Aorta (tissue), 5 donors: ENCODE data around the gene ELL3. TPM values are rescaled to one million over a fixed set of nuclear protein-coding genes. Genes with fewer than 3 reads are reported as not detected.

Experiments used
- ATAC-seq: fragments of 200-7000 bp; cut with Tn5 transposase; one replicate; pipeline ENCODE4 v1.9.1; 2022; ENCODE audit warnings: moderate library complexity; ENCODE audit not compliant: low FRiP score
- DNase-seq, 2 donors: peaks; one replicate each; pipeline ENCODE4 v3.0.0-alpha.2; 2020
- H3K27ac ChIP-seq, 2 donors: one replicate each; pipeline ENCODE4 v1.5.1; 2013; ENCODE audit warnings: low read length in 2 of 2, mild to moderate bottlenecking in 2 of 2, moderate library complexity in 2 of 2, control low read depth in 1 of 2, inconsistent platforms in 1 of 2, low read depth in 1 of 2
- H3K27me3 ChIP-seq, 2 donors: one replicate each; pipeline ENCODE4 v1.6.1; 2013; ENCODE audit warnings: control low read depth in 1 of 2, low read length in 1 of 2, mild to moderate bottlenecking in 1 of 2, moderate library complexity in 1 of 2; ENCODE audit not compliant: insufficient read depth in 2 of 2, control insufficient read depth in 1 of 2
- H3K36me3 ChIP-seq, 2 donors: one replicate each; pipeline ENCODE4 v1.6.1; 2013; ENCODE audit warnings: control low read depth in 1 of 2, low read length in 1 of 2, mild to moderate bottlenecking in 1 of 2; ENCODE audit not compliant: insufficient read depth in 2 of 2, control insufficient read depth in 1 of 2
- H3K4me1 ChIP-seq, 2 donors: one replicate each; pipeline ENCODE4 v1.6.1; 2013; ENCODE audit warnings: low read length in 2 of 2, control low read depth in 1 of 2, mild to moderate bottlenecking in 1 of 2, moderate library complexity in 1 of 2; ENCODE audit not compliant: insufficient read depth in 2 of 2, control insufficient read depth in 1 of 2
- H3K4me3 ChIP-seq, 2 donors: one replicate each; pipeline ENCODE4 v1.5.1; 2013; ENCODE audit warnings: low read length in 2 of 2, control low read depth in 1 of 2, mild to moderate bottlenecking in 1 of 2
- H3K9me3 ChIP-seq: one replicate; pipeline ENCODE4 v1.6.1; 2013; ENCODE audit warnings: mild to moderate bottlenecking, low read length; ENCODE audit not compliant: control insufficient read depth
- WGBS, 2 donors: extraction: QIAGEN DNeasy Blood & Tissue Kit; methylation state at CpG; one replicate each; pipeline ENCODE4 v1.1.7; 2013; 5-methylcytosine and 5-hydroxymethylcytosine counted together
- intact Hi-C, 2 donors: fragments of 100-400 bp; cut with DNase I; formaldehyde crosslinking; loops; one replicate each; pipeline versions ENCODE4 v1.14.2 to v1.15.0; 2022
- polyA plus RNA-seq, 2 donors: library from polyadenylated mRNA; stranded (reverse); fragments of 200-250 nt; gene quantifications; one replicate each; pipeline ENCODE4 v1.2.3, GENCODE V29; 2013
- total RNA-seq, 2 donors: library from RNA; stranded (reverse); fragmentation: NEBNext Ultra II Directional; extraction: Animal tissue kit (Norgen Biotek cat#: 25700); gene quantifications; one replicate each; pipeline ENCODE4 v1.2.1, GENCODE V29; 2021
- donor health status: healthy with polysubstance abuse.
- donor health status: Bipolar disorder and iron deficiency.
- donor health status: DM: no; HTN: no; CAD: no.
- donor health status: DM: no; HTN: no; CAD: no.
- donor health status: DM: yes; HTN: yes; CAD: no.

Gene ELL3
- total and polyA plus RNA-seq, 4 donors, result 2.5 to 7.9 (median 6.2) TPM

DNA sequence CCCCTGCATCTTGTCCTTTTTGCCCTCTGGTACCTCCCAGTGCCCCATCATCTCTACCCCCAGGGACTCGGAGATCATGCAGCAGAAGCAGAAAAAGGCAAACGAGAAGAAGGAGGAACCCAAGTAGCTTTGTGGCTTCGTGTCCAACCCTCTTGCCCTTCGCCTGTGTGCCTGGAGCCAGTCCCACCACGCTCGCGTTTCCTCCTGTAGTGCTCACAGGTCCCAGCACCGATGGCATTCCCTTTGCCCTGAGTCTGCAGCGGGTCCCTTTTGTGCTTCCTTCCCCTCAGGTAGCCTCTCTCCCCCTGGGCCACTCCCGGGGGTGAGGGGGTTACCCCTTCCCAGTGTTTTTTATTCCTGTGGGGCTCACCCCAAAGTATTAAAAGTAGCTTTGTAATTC, 16.9 kb upstream of the ELL3 start:
- intact Hi-C loops, result no loop called here
- WGBS, 2 donors, result 71 to 72% methylated on average over 10 of the region's 10 CpGs
- no peak for DNase-seq
- Histone ChIP-seq H3K27ac (peak overlapping the region in 1 of 2 donors; percentile 49), H3K9me3 (no peaks in the 10 kb centered on the region), H3K4me1 (peaks cover 0 to 15% of the 10 kb centered on the region in 2 donors), H3K4me3 (no peak overlapping the region), H3K27me3 (no peaks in the 10 kb centered on the region), H3K36me3 (peaks cover 0 to 8% of the 10 kb centered on the region in 2 donors)
- no peak for ATAC-seq

GRCh38 chr15:43792761-43793476, 16.2 kb upstream of the ELL3 start:
- intact Hi-C loops, result no loop called here
- DNase-seq (peak in 1 of 2 donors; percentile 77), ATAC-seq (peak; percentile 36)
- H3K36me3 ChIP-seq, result peaks cover 0 to 8% of the 10 kb centered on the region in 2 donors
- peak overlapping the region; percentile 49 to 63 for H3K27ac ChIP-seq
- no peaks in the 10 kb centered on the region for H3K27me3 ChIP-seq
- H3K4me3 ChIP-seq, result peak overlapping the region; percentile 36 to 53
- 0 to 1% methylated on average over 33 of the region's 33 CpGs for WGBS, 2 donors
- H3K4me1 ChIP-seq, result peaks cover 0 to 15% of the 10 kb centered on the region in 2 donors
- no peaks in the 10 kb centered on the region for H3K9me3 ChIP-seq

DNA sequence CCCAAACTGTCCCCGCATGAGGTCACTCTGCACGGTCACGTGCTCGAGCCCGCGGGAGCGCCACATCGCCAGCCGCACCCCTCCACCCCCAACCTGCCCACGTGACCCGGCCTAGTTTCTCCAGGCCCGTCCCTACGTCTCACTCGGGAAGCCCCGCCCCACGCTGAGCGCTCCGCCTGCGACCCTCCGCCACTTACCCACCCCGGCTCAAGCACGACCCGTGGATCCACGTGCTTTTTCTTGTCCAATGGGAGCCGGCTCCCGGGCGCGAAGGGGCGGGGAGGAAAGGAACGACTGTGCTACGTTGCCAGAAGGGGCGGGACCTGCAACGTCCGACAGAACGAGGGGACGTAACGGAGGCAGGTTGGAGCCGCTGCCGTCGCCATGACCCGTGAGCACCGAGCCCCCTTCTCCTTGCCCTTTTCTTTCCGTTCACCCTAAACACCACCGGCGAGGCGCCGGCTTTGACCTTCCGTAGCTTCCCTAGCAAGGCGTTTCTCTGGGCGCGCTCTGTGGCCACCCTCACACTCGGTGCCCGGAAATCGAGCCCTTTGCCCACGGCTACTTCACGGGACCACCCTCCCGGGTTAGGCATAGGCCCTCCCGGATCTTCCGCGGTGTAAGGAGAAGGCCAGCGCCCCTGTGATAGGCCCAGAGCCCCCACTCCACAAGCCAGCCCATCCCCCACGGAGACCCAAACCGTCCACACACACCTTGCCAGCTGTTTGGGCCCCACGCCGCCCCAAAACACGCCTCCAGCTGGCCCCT, 15.4 kb upstream of the ELL3 start, which contains the start of gene SERF2:
SERF2 (plus strand) TSS at position 328 of the 768 bp plus-strand sequence; CDS start at position 385, 57 bp downstream.
- peak; percentile 100 for DNase-seq
- WGBS, 2 donors, result 0% methylated on average over 66 of the region's 66 CpGs
- H3K4me1 ChIP-seq, result peaks cover 0 to 15% of the 10 kb centered on the region in 2 donors
- H3K4me3 ChIP-seq, result peak within 1 kb of the TSS; percentile 53 to 60
- peak within 1 kb of the TSS; percentile 63 to 72 for H3K27ac ChIP-seq
- intact Hi-C loops, result no loop called here
- no peaks in the 10 kb centered on the region for H3K9me3 ChIP-seq
- H3K36me3 ChIP-seq, result peaks cover 0 to 8% of the 10 kb centered on the region in 2 donors
- H3K27me3 ChIP-seq, result no peaks in the 10 kb centered on the region
- peak; percentile 99 for ATAC-seq

GRCh38 chr15:43789409-43789808, 12.6 kb upstream of the ELL3 start:
- Histone ChIP-seq H3K9me3 (no peaks in the 10 kb centered on the region), H3K4me1 (peaks cover 0 to 9% of the 10 kb centered on the region in 2 donors), H3K4me3 (no peak overlapping the region), H3K36me3 (no peaks in the 10 kb centered on the region), H3K27ac (no peak overlapping the region), H3K27me3 (no peaks in the 10 kb centered on the region)
- intact Hi-C loops, result no loop called here
- ATAC-seq, result no peak
- DNase-seq, result no peak
- WGBS, 2 donors, result 93 to 97% methylated on average over 3 of the region's 3 CpGs

DNA sequence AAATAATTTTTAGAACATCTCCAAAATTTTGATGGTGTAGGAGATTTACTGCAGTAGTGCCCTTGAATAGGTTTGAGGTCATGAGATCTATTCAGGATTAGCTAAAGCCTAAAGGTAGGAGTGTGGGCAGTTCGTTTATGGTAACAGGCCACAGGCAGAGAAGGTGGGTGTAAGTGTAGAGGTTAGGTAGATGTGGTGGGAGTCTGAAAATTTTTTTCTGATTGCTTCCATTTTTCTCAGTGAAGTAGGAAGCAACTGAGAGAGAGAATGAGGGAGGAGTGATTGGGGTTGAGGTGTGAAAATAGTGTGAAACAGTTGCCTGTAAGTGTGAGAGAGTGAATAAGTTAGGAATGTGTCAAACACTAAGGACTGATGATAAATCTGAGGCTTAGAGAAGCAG, 2.2 kb upstream of the ELL3 start:
- Histone ChIP-seq H3K27ac (no peak overlapping the region), H3K4me1 (no peaks in the 10 kb centered on the region), H3K36me3 (no peaks in the 10 kb centered on the region), H3K9me3 (no peaks in the 10 kb centered on the region), H3K4me3 (no peak overlapping the region), H3K27me3 (no peaks in the 10 kb centered on the region)
- WGBS, 2 donors, result 85 to 95% methylated on average over 1 of the region's 1 CpG
- DNase-seq (no peak), ATAC-seq (no peak)
- intact Hi-C loops, result no loop called here

DNA sequence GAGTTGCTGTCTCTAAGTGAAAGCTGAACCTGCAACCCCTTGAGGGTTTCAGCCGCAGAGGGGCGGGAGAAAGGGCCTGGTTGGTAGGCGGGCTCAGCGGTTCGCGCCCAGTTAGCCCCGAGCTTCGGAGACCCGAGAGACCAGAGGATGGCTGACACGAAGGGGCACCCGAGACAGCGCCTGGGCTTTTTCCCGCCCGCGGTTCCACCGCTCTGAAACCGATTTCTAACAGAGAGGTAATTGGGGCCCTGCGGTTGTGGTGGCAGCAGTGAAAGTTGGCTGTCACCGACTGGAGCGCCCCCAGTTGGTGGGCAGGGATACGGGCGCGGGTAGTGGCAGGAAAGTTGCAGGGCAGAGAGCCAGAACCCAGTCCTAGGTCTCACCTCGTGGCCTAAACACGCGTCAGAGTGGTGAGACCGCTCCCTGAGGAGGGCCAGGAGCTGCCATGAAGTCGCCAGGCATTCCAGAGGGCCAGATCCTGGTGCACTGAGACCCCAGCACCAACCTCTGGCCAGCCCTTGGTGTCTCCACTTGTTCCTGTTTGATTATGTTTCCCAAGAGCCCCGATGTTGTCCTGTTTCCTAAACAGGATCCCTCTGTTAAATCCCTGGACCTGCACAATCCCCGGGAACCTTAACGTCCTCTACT, 625 bp upstream of the ELL3 start:
- peak; percentile 87 to 92 for DNase-seq
- no peaks in the 10 kb centered on the region for H3K36me3 ChIP-seq
- no peaks in the 10 kb centered on the region for H3K27me3 ChIP-seq
- WGBS, 2 donors, result 2% methylated on average over 31 of the region's 31 CpGs
- H3K27ac ChIP-seq, result peak overlapping the region in 1 of 2 donors; percentile 68
- H3K9me3 ChIP-seq, result no peaks in the 10 kb centered on the region
- intact Hi-C loops, result no loop called here
- peak; percentile 90 for ATAC-seq
- H3K4me3 ChIP-seq, result peak overlapping the region; percentile 14 to 58
- no peaks in the 10 kb centered on the region for H3K4me1 ChIP-seq

- peaks cover 0 to 2% of the 10 kb centered on the region in 2 donors for H3K36me3 ChIP-seq
- H3K4me3 ChIP-seq, result peak overlapping the region in 1 of 2 donors; percentile 14
- H3K27ac ChIP-seq, result peak overlapping the region in 1 of 2 donors; percentile 78
- no peaks in the 10 kb centered on the region for H3K27me3 ChIP-seq
- intact Hi-C loops, result no loop called here
- 21 to 25% methylated on average over 35 of the region's 35 CpGs for WGBS, 2 donors
- DNase-seq (peak in 1 of 2 donors; percentile 80), ATAC-seq (peak; percentile 24)
- H3K9me3 ChIP-seq, result no peaks in the 10 kb centered on the region
- H3K4me1 ChIP-seq, result no peaks in the 10 kb centered on the region
These were observed 557 bp downstream of the ELL3 start for GRCh38 chr15:43776101-43776717.

- H3K27ac ChIP-seq, result peak overlapping the region in 1 of 2 donors; percentile 20
- ATAC-seq (no peak), DNase-seq (no peak)
- intact Hi-C loops, result no loop called here
- no peaks in the 10 kb centered on the region for H3K27me3 ChIP-seq
- H3K36me3 ChIP-seq, result peaks cover 2 to 3% of the 10 kb centered on the region in 2 donors
- H3K4me3 ChIP-seq, result no peak overlapping the region
- no peaks in the 10 kb centered on the region for H3K9me3 ChIP-seq
- WGBS, 2 donors, result 96 to 100% methylated on average over 1 of the region's 1 CpG
- H3K4me1 ChIP-seq, result no peaks in the 10 kb centered on the region
These were observed 1.3 kb downstream of the ELL3 start for GRCh38 chr15:43775411-43775965.
